Astrocyte of the cerebellum (primary cell): ENCODE data around the gene TBC1D3B.
"Not testable (repeated sequence)": the region's sequence is repeated elsewhere in the genome, so short reads cannot be mapped to it uniquely, and the experiment has no call there.

Source experiments
- DNase-seq: peaks from one replicate; pipeline ENCODE4 v3.0.0-alpha.2; 2011; ENCODE audit warnings: low read depth
- H3K4me3 ChIP-seq: 2 replicates; pipeline ENCODE4 v1.5.1; 2011; ENCODE audit warnings: mild to moderate bottlenecking, low read depth, low read length, moderate library complexity
- CTCF ChIP-seq: IDR thresholded peaks from 2 replicates; pipeline ENCODE4 v1.5.1; 2012; ENCODE audit warnings: low read length, low read depth, moderate library complexity, mild to moderate bottlenecking; ENCODE audit errors: missing control alignments
- in situ Hi-C: cut with HindIII; loops from 2 replicates; pipeline ENCODE4 v1.10.0; 2017; ENCODE audit warnings: low sequenced_read_pairs

Gene TBC1D3B

DNA sequence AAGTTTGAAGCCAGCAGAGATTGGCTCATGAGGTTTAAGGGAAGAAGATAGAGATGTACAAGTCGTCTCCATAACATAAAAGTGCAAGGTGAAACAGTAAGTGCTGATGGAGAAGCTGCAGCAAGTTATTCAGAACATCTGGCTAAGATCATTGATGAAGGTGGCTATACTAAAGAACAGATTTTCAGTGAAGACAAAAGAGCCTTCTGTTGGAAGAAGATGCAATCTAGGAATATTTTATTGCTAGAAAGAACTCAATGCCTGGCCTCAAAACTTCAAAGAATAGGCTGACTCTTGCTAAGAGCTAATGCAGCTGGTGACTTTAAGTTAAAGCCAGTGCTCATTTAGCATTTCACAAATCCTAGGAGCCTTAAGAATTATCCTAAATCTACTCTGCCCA lies 46.8 kb downstream of the TBC1D3B start:
- TF ChIP-seq CTCF: no peak
- in situ Hi-C loops: no loop called here
- no peak overlapping the region for H3K4me3 ChIP-seq
- no peak for DNase-seq

GRCh38 chr17:36128411-36128978 lies 47.9 kb downstream of the TBC1D3B start:
- no peak for DNase-seq
- in situ Hi-C loops: no loop called here
- H3K4me3 ChIP-seq: no peak overlapping the region
- TF ChIP-seq CTCF: no peak

DNA sequence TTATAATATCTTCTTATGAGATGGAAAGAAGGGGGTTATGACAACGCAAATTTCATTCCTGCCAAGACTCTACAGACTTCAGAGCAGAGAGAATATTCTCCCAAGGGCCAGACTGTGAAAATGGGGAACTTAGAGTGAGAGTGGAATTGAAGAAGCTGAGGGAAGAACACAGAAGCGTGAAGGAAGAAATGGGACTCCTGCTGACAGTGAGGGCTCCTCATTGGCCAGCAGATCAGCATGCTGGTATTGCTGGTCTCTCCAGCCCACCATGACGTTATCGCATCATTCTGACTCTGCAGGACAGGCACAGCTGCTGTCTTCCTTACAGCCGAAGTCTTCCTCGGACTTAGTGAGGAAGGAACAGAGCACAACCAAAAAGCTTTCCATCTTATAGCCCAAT lies 48.5 kb downstream of the TBC1D3B start:
- no peak overlapping the region for H3K4me3 ChIP-seq
- no peak for TF ChIP-seq CTCF
- no peak for DNase-seq
- in situ Hi-C loops: no loop called here

DNA sequence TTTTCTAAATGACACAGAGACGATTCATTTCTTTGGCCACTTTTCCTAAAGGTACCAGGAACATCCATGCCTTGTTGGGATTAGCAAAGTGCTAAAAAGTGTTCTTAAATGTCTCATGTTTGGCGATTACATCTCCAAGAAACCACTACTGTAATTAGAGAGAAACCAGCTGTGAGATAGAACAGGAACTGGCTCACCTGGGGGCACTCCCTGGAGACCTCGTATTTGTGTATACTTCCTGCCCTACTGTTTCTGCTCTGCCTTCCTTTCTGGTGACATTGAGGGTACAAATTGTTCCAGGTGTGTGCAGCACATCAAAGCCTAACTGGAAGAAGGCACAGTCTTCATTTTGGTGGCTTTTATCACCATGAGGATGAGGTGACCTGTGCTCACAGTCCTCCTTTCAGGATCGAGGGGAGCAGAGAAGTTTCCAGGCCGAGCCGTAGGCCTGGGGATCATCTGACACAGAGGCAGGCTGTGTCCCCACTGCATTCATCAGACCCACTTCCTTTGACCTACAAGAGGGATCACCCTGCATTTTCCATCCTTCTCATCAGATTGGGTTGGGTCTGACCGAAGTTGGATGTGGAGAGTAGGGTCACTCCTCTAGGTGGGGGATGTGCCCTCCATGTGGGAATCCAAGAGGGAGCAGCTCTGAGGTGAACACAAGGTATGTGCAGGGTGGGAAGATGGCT lies 49.1 kb downstream of the TBC1D3B start:
- TF ChIP-seq CTCF: no peak
- H3K4me3 ChIP-seq: no peak overlapping the region
- no peak for DNase-seq
- in situ Hi-C loops: no loop called here

DNA sequence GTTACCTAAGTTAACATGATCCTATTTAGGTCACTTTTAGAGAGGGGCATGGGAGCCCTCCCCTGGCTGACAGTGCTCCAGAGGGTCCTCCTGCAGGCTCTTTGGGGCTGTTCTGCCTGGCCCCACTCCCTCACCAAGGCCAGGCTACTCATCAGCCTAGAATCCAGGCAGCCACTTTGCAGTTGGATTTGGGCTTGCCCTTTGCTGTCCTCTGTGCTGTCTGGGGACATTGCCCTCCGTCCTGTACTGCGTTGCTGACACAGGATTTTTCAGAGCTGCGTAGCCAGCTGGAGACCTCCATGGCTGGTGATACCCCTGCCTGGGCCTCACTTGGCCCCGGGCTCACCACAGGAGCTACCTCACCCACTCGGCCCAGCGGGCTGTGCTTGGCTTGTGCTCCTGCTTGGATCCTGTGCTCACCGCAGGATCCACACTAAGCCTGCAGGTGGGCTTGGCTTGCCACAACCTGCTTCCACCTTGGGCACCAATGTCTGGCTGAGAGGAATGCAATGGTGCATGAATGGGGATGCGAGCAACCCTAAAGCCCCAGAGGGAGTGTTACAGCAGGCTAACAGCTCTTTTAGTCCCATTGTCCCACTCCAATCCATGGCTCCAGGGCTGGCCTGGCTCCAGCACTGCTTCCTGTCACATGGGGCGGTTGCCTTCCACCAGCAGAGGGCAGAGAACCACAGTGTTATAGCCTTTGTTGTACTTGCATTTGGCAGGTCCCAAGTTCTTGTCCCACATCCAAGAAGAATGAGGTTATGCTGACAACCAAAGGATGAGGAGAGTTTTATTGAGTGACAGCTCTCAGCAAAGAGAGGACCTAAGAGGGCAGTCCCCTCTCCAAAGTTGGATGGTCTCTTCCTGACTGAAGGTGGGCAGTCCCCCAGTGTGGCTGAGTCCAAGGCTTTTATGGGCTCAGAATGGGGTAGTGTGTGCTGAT lies 51.3 kb downstream of the TBC1D3B start:
- no peak for TF ChIP-seq CTCF
- no peak overlapping the region for H3K4me3 ChIP-seq
- no peak for DNase-seq
- in situ Hi-C loops: loop anchor here (25.0 kb wide), 2 partner anchors 87 to 138 kb away; partner anchors contain the start of genes CCL14, CCL16 and CCL4L2

DNA sequence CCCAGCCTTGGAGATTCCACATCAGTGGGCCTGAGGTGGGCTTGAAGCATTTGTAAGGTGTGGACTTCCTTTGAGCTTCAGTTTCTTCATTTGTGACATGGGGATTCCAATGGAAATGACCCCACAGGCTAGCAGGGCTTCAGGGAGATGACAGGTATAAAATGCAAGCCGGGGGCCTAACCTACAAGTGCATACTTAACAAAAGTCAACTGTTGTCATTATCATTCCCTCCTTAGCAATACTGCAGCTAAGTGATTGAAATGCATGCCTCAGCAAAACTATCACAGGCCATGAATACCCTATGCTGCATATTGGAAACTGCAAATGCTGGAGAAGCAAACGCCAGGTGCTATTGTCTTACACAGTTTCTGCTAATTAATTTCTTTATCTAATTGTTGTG lies 53.0 kb downstream of the TBC1D3B start:
- no peak for DNase-seq
- in situ Hi-C loops: loop anchor here (25.0 kb wide), 2 partner anchors 89 to 136 kb away; partner anchors contain the start of genes CCL14, CCL16 and CCL4L2
- H3K4me3 ChIP-seq: no peak overlapping the region
- no peak for TF ChIP-seq CTCF

GRCh38 chr17:36121099-36121498 lies 55.3 kb downstream of the TBC1D3B start:
- H3K4me3 ChIP-seq, DNase-seq: not testable (repeated sequence)
- in situ Hi-C loops: loop anchor here (25.0 kb wide), 2 partner anchors 91 to 134 kb away; partner anchors contain the start of genes CCL14, CCL16 and CCL4L2
